Activated CD8-positive, alpha-beta T cell treated with anti-CD3 and anti-CD28 coated beads for 36 hours (primary cell): ENCODE data around the gene FBH1. TPM values are rescaled to one million over a fixed set of nuclear protein-coding genes. Genes with fewer than 3 reads are reported as not detected.

Source experiments
- ATAC-seq: fragments of 200-7000 bp; cut with Tn5 transposase; one replicate; pipeline ENCODE4 v1.10.0; 2021; ENCODE audit warnings: mild to moderate bottlenecking, moderate library complexity
- CTCF ChIA-PET: fragments of 350-600 bp; sonication (Branson Sonifier 250); formaldehyde crosslinking; loops from one replicate; lab custom pipeline; 2021; ENCODE audit warnings: antibody characterized with exemption; lab: Charles Lee
- POLR2A ChIA-PET: fragments of 350-600 bp; sonication (Branson Sonifier 250); formaldehyde crosslinking; loops from one replicate; lab custom pipeline; 2021; ENCODE audit warnings: antibody characterized with exemption; lab: Charles Lee
- DNase-seq: peaks from one replicate; pipeline ENCODE4 v3.0.0-alpha.2; 2020
- H3K27ac Mint-ChIP-seq: one replicate; pipeline ENCODE4 v1.8.0; 2021; ENCODE audit warnings: mild to moderate bottlenecking, mixed read lengths
- H3K27me3 Mint-ChIP-seq: one replicate; pipeline ENCODE4 v1.8.0; 2021; ENCODE audit warnings: mixed read lengths
- H3K36me3 Mint-ChIP-seq: one replicate; pipeline ENCODE4 v1.8.0; 2021; ENCODE audit warnings: low read depth, mixed read lengths
- H3K4me1 Mint-ChIP-seq: one replicate; pipeline ENCODE4 v1.8.0; 2021; ENCODE audit warnings: low read depth, mixed read lengths
- H3K4me3 Mint-ChIP-seq: one replicate; pipeline ENCODE4 v1.8.0; 2021; ENCODE audit warnings: mild to moderate bottlenecking, moderate library complexity, mixed read lengths
- H3K9me3 Mint-ChIP-seq: one replicate; pipeline ENCODE4 v1.8.0; 2021; ENCODE audit warnings: mixed read lengths
- intact Hi-C: fragments of 100-400 bp; cut with micrococcal nuclease; formaldehyde crosslinking; loops from one replicate; pipeline ENCODE4 v1.10.0; 2022
- total RNA-seq, 2 experiments: library from RNA; stranded (reverse); gene quantifications; one replicate each; pipeline ENCODE4 v1.2.3, GENCODE V29; 2021
- TF ChIP-seq, protein P1 (sequence below): fragments of 200-600 bp; IDR thresholded peaks from one replicate; pipeline ENCODE4 v1.8.0; 2022; ENCODE audit warnings: antibody characterized with exemption, mild to moderate bottlenecking

FBH1 gene
- total RNA-seq, 2 experiments from 2014 or later, result 47.2 to 51.3 TPM

DNA sequence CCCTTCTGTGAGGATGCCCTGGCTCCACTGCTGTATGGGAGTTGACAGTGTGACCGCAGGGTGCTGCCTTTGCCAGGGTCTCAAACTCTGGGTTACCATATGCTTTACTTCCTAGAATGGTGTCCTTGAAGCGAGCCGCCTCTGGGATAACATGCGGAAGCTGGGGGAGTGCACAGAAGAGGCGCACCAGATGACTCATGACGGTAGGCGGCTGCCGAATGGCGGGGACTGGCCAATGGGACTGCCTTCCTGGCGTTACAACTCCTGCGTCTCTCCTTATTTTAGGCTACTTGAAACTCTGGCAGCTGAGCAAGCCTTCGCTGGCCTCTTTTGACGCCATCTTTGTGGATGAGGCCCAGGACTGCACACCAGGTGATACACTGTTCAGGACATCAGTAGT is 27.3 kb downstream of the FBH1 start:
- ATAC-seq, result no peak
- H3K36me3 Mint-ChIP-seq, result peaks cover 64% of the 10 kb centered on the region

DNA sequence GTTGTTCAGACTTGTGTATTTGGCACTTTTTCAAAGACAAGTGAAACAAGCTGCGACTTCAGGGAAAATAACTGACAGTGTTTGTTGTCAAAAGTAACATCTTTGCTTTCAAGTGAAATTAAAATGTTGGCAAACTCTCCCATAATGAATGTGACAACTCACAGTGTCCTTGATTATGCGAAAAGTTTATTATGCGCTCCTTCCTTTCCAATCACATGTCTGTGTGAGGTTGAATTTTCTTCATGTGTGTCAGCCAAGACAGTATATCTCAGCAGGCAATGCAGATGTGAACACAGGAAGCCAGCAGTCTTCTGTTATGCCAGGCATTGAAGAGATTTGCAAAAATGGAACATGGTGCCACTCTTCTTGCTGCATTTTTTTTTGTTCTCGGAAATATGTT is 28.7 kb downstream of the FBH1 start:
- ChIA-PET POLR2A (interaction anchor here (0.6 kb wide), 1 partner anchor 229 kb away, joined by 3 read pairs; no protein-coding TSS in a partner anchor), CTCF (interaction anchor here (1.0 kb wide), 1 partner anchor 9 kb away, joined by 3 read pairs; no protein-coding TSS in a partner anchor)
- TF ChIP-seq, protein P1, sequence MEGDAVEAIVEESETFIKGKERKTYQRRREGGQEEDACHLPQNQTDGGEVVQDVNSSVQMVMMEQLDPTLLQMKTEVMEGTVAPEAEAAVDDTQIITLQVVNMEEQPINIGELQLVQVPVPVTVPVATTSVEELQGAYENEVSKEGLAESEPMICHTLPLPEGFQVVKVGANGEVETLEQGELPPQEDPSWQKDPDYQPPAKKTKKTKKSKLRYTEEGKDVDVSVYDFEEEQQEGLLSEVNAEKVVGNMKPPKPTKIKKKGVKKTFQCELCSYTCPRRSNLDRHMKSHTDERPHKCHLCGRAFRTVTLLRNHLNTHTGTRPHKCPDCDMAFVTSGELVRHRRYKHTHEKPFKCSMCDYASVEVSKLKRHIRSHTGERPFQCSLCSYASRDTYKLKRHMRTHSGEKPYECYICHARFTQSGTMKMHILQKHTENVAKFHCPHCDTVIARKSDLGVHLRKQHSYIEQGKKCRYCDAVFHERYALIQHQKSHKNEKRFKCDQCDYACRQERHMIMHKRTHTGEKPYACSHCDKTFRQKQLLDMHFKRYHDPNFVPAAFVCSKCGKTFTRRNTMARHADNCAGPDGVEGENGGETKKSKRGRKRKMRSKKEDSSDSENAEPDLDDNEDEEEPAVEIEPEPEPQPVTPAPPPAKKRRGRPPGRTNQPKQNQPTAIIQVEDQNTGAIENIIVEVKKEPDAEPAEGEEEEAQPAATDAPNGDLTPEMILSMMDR, result no peak
- Mint-ChIP-seq H3K27me3 (no peaks in the 10 kb centered on the region), H3K4me1 (no peaks in the 10 kb centered on the region), H3K4me3 (no peak overlapping the region), H3K9me3 (no peaks in the 10 kb centered on the region), H3K27ac (no peak overlapping the region), H3K36me3 (peaks cover 63% of the 10 kb centered on the region)
- intact Hi-C loops, result no loop called here
- ATAC-seq, result no peak
- DNase-seq, result no peak

More for the DNA sequence above, 27.3 kb downstream of the FBH1 start:
- no peak for DNase-seq
- POLR2A ChIA-PET, result no interaction called here
- H3K27ac Mint-ChIP-seq, result no peak overlapping the region
- CTCF ChIA-PET, result no interaction called here
- intact Hi-C loops, result no loop called here
- no peak overlapping the region for H3K4me3 Mint-ChIP-seq
- no peaks in the 10 kb centered on the region for H3K4me1 Mint-ChIP-seq
- TF ChIP-seq, protein P1, result no peak
- no peaks in the 10 kb centered on the region for H3K9me3 Mint-ChIP-seq
- no peaks in the 10 kb centered on the region for H3K27me3 Mint-ChIP-seq

DNA sequence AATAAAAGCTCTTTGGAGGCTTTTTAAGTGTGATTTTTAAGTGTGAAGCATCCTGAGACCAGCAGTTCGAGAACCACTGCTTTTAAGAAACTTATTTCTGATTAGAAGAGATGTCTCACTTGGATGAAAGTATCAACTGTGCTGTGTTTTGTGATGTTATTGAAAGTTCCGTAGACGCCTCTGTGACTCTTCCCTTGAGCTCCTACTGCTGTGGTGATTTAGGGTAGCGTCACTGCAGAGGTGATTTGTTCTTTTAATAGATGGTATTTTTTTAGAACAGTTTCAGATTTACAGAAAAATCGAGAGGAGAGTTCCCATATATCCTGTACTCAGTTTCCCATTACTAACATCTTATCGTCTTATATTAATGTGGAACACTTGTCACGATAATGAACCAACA is 29.5 kb downstream of the FBH1 start:
- TF ChIP-seq, protein P1, result no peak
- ChIA-PET POLR2A (interaction anchor here (0.6 kb wide), 1 partner anchor 231 kb away, joined by 3 read pairs; no protein-coding TSS in a partner anchor), CTCF (interaction anchor here (1.0 kb wide), 1 partner anchor 9 kb away, joined by 3 read pairs; no protein-coding TSS in a partner anchor)
- H3K9me3 Mint-ChIP-seq, result no peaks in the 10 kb centered on the region
- ATAC-seq (no peak), DNase-seq (no peak)
- H3K27ac Mint-ChIP-seq, result no peak overlapping the region
- no peaks in the 10 kb centered on the region for H3K4me1 Mint-ChIP-seq
- H3K27me3 Mint-ChIP-seq, result no peaks in the 10 kb centered on the region
- H3K4me3 Mint-ChIP-seq, result no peak overlapping the region
- peaks cover 62% of the 10 kb centered on the region for H3K36me3 Mint-ChIP-seq
- intact Hi-C loops, result no loop called here

DNA sequence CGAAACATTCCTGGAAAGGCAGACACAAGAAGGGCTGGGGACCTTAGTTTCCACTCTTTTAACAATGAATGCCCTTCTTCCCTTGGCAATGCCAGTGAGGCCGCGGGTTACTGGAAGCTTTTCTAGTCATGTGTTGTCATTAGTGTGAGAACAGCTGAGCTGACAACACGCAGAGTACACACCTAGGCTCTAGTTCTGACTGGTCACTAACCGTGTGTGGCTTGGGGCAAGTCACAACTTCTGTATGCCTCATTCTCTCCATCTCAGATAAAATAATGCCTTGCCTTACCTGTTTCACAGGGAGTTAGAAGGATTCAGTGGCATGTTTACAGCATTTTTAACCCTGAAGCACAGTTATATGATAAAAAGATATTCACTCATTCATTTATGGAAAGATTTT is 31.7 kb downstream of the FBH1 start:
- DNase-seq (no peak), ATAC-seq (no peak)
- intact Hi-C loops, result no loop called here
- peaks cover 51% of the 10 kb centered on the region for H3K36me3 Mint-ChIP-seq
- H3K4me1 Mint-ChIP-seq, result no peaks in the 10 kb centered on the region
- CTCF ChIA-PET, result no interaction called here
- no peaks in the 10 kb centered on the region for H3K9me3 Mint-ChIP-seq
- no peaks in the 10 kb centered on the region for H3K27me3 Mint-ChIP-seq
- no peak overlapping the region for H3K4me3 Mint-ChIP-seq
- no peak overlapping the region for H3K27ac Mint-ChIP-seq
- TF ChIP-seq, protein P1, result no peak
- POLR2A ChIA-PET, result interaction anchor here (1.2 kb wide), 1 partner anchor 37 kb away, joined by 4 read pairs; no protein-coding TSS in a partner anchor

DNA sequence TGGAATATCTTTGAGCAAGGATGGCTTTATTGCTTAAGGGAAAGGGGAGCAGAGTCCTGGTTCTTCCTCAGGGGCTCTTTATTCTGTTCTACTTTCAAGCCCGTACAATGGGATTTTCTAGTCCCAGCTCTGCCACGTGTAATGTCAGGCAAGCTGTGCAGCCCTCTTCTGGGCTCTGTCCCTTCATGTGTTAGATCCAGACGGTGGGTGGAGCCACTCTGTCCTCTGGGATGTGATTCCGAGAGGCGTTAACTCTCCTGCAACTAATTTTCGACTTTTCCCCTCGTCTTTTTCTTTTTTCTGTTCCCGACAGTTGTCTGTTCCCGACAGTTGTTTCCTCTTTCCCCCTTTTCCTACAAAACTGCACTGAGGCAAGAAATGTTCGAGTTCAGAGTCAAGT is 34.8 kb downstream of the FBH1 start:
- POLR2A ChIA-PET, result no interaction called here
- DNase-seq (no peak), ATAC-seq (no peak)
- Mint-ChIP-seq H3K27ac (no peak overlapping the region), H3K4me3 (no peak overlapping the region), H3K9me3 (no peaks in the 10 kb centered on the region), H3K36me3 (peaks cover 47% of the 10 kb centered on the region), H3K4me1 (no peaks in the 10 kb centered on the region), H3K27me3 (no peaks in the 10 kb centered on the region)
- TF ChIP-seq, protein P1, result no peak
- intact Hi-C loops, result no loop called here
- CTCF ChIA-PET, result no interaction called here
